DND-41 (cell line): ENCODE measurements around the gene VPS16.

Source experiments
- ATAC-seq: fragments of 200-7000 bp; cut with Tn5 transposase; 3 replicates; pipeline ENCODE4 v1.9.1; 2021; ENCODE audit warnings: low read depth; ENCODE audit not compliant: insufficient read depth
- DNase-seq: peaks from one replicate; pipeline ENCODE4 v3.0.0-alpha.2; 2020
- H2AFZ ChIP-seq: 2 replicates; pipeline ENCODE4 v1.6.0; 2012; ENCODE audit warnings: low read depth, low read length
- H3K27ac ChIP-seq: 2 replicates; pipeline ENCODE4 v1.5.1; 2012; ENCODE audit warnings: low read length, inconsistent platforms
- H3K27me3 ChIP-seq: fragments of 200-600 bp; sonication (generic); 2 replicates; pipeline ENCODE4 v1.6.0; 2012; ENCODE audit warnings: low read length, mild to moderate bottlenecking, inconsistent platforms; ENCODE audit not compliant: insufficient read depth, poor library complexity
- H3K36me3 ChIP-seq: 2 replicates; pipeline ENCODE4 v1.5.1; 2012; ENCODE audit warnings: low read length, inconsistent platforms; ENCODE audit not compliant: insufficient read depth
- H3K4me1 ChIP-seq: 2 replicates; pipeline ENCODE4 v1.5.1; 2012; ENCODE audit warnings: mild to moderate bottlenecking, low read length; ENCODE audit not compliant: insufficient read depth
- H3K4me2 ChIP-seq: 2 replicates; pipeline ENCODE4 v1.6.0; 2012; ENCODE audit warnings: mild to moderate bottlenecking, moderate library complexity, low read length, inconsistent platforms; ENCODE audit not compliant: insufficient read depth
- H3K4me3 ChIP-seq, 2 experiments: fragments of 200-600 bp in 1 of 2; shearing (Covaris generic) in 1 of 2; 2 replicates each; pipeline ENCODE4 v1.5.1; 2012 to 2016; ENCODE audit warnings: inconsistent platforms in 2 of 2, low read length in 2 of 2, mild to moderate bottlenecking in 2 of 2, low read depth in 1 of 2, moderate library complexity in 1 of 2
- H3K79me2 ChIP-seq: 2 replicates; pipeline ENCODE4 v1.6.0; 2012; ENCODE audit warnings: low read length, inconsistent platforms; ENCODE audit not compliant: insufficient read depth
- H3K9ac ChIP-seq: 2 replicates; pipeline ENCODE4 v1.6.0; 2012; ENCODE audit warnings: low read depth, mild to moderate bottlenecking, inconsistent platforms, low read length, moderate library complexity
- H3K9me3 ChIP-seq: 2 replicates; pipeline ENCODE4 v1.5.1; 2012; ENCODE audit warnings: low read length, moderate library complexity, mild to moderate bottlenecking, inconsistent platforms; ENCODE audit not compliant: insufficient read depth, severe bottlenecking
- H4K20me1 ChIP-seq: 2 replicates; pipeline ENCODE4 v1.6.0; 2012; ENCODE audit warnings: low read length; ENCODE audit not compliant: insufficient read depth
- EZH2 ChIP-seq: IDR thresholded peaks from 3 replicates; pipeline ENCODE4 v1.6.1; 2012; ENCODE audit warnings: borderline replicate concordance, low read depth, mild to moderate bottlenecking, moderate library complexity, low read length, inconsistent platforms; ENCODE audit not compliant: severe bottlenecking
- TF ChIP-seq, protein P1 (sequence below): IDR thresholded peaks from 2 replicates; pipeline ENCODE4 v1.5.1; 2012; ENCODE audit warnings: borderline replicate concordance, low read length, moderate library complexity, mild to moderate bottlenecking; ENCODE audit not compliant: poor library complexity, severe bottlenecking; ENCODE audit errors: extremely low read depth

VPS16 gene

GRCh38 chr20:2874456-2874855 lies 33.9 kb downstream of the VPS16 start:
- peak; percentile 47 for DNase-seq
- peaks cover 56% of the 10 kb centered on the region for H3K79me2 ChIP-seq
- peak overlapping the region; percentile 90 to 95; a peak in 3 of 4 replicates for H3K4me3 ChIP-seq
- H3K4me2 ChIP-seq: peak overlapping the region; percentile 77
- H3K36me3 ChIP-seq: peaks cover 20% of the 10 kb centered on the region
- peak overlapping the region; percentile 86 for H3K9ac ChIP-seq
- H3K4me1 ChIP-seq: peaks cover 42% of the 10 kb centered on the region
- H2AFZ ChIP-seq: no peak overlapping the region
- no peak for ATAC-seq
- H3K27ac ChIP-seq: peak overlapping the region; percentile 61
- H3K9me3 ChIP-seq: no peaks in the 10 kb centered on the region
- peaks cover 25% of the 10 kb centered on the region for H4K20me1 ChIP-seq
- peaks cover 28% of the 10 kb centered on the region for H3K27me3 ChIP-seq
- no peak for TF ChIP-seq EZH2
- TF ChIP-seq, protein P1, sequence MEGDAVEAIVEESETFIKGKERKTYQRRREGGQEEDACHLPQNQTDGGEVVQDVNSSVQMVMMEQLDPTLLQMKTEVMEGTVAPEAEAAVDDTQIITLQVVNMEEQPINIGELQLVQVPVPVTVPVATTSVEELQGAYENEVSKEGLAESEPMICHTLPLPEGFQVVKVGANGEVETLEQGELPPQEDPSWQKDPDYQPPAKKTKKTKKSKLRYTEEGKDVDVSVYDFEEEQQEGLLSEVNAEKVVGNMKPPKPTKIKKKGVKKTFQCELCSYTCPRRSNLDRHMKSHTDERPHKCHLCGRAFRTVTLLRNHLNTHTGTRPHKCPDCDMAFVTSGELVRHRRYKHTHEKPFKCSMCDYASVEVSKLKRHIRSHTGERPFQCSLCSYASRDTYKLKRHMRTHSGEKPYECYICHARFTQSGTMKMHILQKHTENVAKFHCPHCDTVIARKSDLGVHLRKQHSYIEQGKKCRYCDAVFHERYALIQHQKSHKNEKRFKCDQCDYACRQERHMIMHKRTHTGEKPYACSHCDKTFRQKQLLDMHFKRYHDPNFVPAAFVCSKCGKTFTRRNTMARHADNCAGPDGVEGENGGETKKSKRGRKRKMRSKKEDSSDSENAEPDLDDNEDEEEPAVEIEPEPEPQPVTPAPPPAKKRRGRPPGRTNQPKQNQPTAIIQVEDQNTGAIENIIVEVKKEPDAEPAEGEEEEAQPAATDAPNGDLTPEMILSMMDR: no peak

DNA sequence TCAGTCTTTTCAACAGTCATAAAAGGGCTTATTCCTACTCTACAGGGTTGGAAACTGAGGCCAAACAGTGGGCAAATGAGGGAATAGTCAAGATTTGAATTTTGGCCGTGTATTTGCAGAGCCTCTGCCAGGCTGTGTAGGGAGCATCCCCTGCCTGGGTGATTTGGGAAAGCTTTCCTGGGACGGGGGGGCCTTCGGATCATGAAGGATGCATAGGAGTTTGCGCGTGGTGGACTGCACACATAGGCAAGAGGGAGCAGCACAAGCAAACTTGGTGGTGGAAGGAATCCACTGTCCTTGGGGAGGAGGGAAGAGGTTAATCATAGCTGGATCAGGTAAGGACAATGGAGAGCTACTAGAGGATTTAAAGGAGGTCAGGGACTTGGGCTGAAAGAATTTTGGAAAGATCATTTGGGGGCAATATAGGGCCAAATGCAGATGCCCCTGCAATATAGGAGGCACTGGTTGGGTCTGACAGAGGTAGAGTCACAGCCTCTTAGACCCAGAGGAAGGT lies 35.2 kb downstream of the VPS16 start:
- Histone ChIP-seq H3K27ac (no peak overlapping the region), H2AFZ (no peak overlapping the region), H3K9me3 (no peaks in the 10 kb centered on the region), H3K36me3 (peaks cover 20% of the 10 kb centered on the region), H3K9ac (peak overlapping the region; percentile 86; the same call in 1 of the 2 replicates), H3K4me3 (peak overlapping the region in 1 of 2 experiments; percentile 20; a peak in 1 of 4 replicates), H4K20me1 (peaks cover 36% of the 10 kb centered on the region), H3K4me2 (peak overlapping the region; percentile 77), H3K4me1 (peaks cover 42% of the 10 kb centered on the region), H3K27me3 (peaks cover 22% of the 10 kb centered on the region), H3K79me2 (peaks cover 69% of the 10 kb centered on the region)
- DNase-seq (no peak), ATAC-seq (no peak)
- TF ChIP-seq, protein P1: no peak

GRCh38 chr20:2878515-2878914 lies 38.0 kb downstream of the VPS16 start:
- no peak for ATAC-seq
- H3K4me1 ChIP-seq: peaks cover 26% of the 10 kb centered on the region
- no peaks in the 10 kb centered on the region for H3K9me3 ChIP-seq
- H4K20me1 ChIP-seq: peaks cover 47% of the 10 kb centered on the region
- no peak overlapping the region for H3K4me3 ChIP-seq
- H3K27ac ChIP-seq: no peak overlapping the region
- H3K4me2 ChIP-seq: no peak overlapping the region
- H3K79me2 ChIP-seq: peaks cover 92% of the 10 kb centered on the region
- TF ChIP-seq, protein P1: no peak
- no peak for TF ChIP-seq EZH2
- H3K27me3 ChIP-seq: no peaks in the 10 kb centered on the region
- H3K36me3 ChIP-seq: peaks cover 20% of the 10 kb centered on the region
- no peak for DNase-seq
- H2AFZ ChIP-seq: no peak overlapping the region
- H3K9ac ChIP-seq: no peak overlapping the region
